ENCODE results near the gene NRXN3. TPM values are rescaled to one million over a fixed set of nuclear protein-coding genes. Genes with fewer than 3 reads are reported as not detected.

NRXN3 gene
- total RNA-seq, 2 donors from 2014 or later, result 1.6 to 1.9 TPM

DNA sequence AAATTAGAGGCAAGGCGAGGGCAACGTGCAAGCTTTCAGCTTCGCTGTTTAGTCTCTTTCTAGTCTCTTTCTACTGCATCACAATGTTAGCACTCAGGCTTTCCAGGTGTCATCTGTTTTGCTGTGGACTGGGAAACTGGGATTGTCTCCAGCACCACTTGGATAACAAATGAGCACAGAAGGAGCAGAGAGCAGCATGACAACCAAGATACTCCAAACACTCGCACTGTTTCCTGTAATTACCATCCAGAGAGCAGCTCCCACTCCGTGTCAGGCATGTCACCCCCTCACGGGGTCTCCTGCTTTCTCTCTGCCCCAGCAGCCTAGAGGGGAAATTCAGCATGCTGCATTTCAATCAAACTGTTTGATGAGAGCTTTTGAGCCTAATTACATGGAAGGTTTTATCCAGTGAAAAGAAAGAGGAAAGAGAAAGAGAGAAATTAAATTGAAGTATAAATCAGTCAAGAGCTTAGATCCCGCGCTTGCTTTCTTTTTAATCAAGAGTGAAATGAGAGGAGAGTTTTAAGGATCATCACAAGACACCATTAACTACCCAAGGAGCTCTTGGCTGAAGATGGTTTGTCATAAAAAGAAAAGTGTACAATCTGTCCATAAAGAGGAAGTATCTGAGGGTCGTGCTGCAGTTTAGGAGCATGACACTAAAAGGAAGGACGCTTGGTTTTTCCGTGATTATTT is 1123.5 kb downstream of the NRXN3 start:
- no peak for ATAC-seq
- intact Hi-C loops (cut with DNase I), result no loop called here
- DNase-seq, result no peak

DNA sequence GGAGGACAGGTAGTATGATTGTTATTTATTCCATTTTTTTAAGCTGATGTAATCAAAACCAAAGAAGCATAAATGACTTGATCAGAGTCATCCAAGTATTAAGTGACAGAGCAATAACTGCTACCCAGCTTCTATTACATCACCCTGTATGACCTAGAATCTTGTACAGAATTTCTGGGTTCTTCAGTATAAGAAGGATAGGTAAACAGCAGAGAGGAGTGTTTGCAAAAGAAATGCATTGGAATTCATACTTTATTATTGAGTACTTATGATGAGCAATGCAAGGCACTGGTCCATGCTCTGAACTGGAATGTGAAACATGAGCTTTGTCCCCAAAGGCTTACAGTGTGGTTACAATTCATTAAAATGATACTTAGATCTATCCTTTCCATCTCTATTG is 1124.3 kb downstream of the NRXN3 start:
- intact Hi-C loops (cut with DNase I), result no loop called here
- ATAC-seq, result no peak
- no peak for DNase-seq

DNA sequence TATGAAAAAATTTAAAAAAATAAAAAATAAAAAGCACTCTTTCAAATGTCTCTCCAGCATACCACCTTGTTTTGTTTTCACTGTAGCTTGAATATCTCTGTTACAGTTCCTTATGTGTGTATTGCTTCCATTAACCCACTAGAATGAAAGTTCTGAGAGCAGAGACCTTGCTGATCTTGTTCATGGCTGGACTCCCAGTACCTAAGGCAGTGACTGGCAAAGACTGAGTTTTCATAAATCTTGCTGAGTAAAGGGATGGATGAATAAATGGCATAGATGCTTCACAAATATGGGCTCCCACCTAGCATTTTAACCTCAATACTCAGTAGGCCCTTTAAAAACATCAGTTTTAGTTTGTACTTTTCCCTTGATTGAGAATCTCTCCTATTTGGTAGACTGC is 1125.2 kb downstream of the NRXN3 start:
- no peak for ATAC-seq
- intact Hi-C loops (cut with DNase I), result no loop called here
- no peak for DNase-seq

DNA sequence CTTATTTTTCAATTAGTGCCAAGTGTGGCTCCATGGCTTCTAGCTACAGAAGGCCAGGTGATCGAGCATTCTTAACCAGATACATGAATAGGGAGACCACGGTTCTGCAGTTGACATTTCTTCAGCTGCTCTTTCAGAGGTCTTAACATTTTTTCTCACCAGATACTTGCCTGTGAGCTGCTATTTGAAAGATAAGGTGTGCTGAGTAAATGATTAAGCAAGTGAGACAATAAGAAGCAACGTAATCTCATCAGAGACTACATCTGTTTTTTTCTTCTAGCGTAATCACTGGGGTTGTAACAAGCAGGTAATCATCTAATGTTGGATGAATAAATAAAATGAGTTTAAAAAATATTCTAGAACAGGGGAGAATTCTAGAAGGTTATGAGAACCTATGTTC is 1128.2 kb downstream of the NRXN3 start:
- ATAC-seq (no peak), DNase-seq (no peak)
- intact Hi-C loops (cut with DNase I), result no loop called here

DNA sequence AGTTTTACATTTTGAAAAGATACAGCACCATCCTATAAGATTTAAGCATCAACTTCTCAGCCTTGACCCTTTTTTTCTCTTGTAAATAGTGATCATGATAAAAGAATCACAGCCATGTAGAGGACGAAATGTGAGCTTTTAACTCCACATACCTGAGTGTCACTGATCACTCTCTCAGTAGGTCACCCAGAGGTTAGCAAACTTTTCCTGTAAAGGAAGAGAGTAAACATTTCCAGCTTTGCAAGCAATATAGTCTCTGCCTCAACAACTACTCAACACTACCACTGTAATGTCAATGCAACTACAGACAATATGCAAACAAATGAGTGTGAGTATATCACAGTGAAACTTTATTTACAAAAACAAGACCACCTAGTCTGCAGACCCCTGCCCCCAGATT is 1129.0 kb downstream of the NRXN3 start:
- no peak for ATAC-seq
- no peak for DNase-seq
- intact Hi-C loops (cut with DNase I), result no loop called here

DNA sequence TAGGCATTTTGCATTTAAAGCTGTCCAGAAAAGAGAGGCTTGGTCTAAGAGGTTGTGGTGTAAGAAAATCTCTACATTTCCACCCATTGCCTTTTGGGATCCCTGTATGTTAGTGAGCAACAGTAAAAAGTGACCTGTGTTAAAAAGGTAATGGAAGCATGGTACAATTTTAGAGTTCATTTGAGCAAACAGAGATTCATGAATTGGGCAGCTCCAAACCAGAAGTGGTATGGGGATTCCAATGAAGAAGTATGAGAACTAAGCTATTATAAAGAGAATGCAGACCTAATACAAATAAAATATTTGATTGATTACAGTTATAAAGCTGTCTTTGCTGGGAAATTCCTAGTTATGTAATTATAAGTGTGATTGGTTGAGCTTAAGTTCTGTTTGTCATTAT is 1134.1 kb downstream of the NRXN3 start:
- ATAC-seq, result no peak
- intact Hi-C loops (cut with DNase I), result no loop called here

DNA sequence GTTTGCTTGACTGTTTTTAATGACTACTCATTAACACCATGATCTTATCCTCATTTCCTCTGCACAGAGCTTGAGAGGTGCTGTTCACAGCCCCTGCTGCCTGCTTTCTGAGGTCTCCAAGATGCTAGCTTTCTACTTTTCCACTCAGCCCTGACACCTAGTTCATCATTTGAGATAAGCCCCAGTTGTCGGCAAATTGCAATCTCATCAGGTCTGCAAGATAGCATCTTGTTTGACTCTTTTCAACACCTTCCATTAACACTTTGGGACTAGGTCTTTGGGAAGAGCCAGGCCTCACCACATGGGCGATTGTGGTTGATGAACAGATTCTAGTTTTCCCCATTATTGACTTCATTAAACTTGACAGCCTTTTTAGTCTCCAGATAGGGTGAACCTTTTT is 1136.4 kb downstream of the NRXN3 start:
- DNase-seq (no peak), ATAC-seq (no peak)
- intact Hi-C loops (cut with DNase I), result no loop called here

More for the DNA sequence above, 1134.1 kb downstream of the NRXN3 start:
- DNase-seq, result no peak

DNA sequence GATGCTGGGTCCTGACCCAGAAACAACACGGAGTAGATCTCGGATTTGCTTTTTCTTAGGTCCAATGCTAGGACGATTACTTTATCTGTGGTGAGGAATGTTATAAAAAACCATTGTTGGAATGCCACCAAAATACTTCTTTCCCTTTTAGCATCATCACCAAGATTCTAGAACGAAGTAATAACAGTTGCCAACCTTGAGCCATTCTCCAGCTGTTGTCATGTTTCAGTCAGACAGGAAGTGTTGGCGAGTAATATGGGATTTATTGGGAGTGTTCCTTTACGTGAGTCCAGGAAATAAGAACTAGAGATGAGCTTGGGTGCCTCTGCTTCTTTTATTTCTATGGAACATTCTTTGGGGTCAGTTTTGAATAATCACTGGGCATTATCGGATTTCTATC is 1148.2 kb downstream of the NRXN3 start:
- intact Hi-C loops (cut with DNase I), result no loop called here
- DNase-seq (no peak), ATAC-seq (no peak)

DNA sequence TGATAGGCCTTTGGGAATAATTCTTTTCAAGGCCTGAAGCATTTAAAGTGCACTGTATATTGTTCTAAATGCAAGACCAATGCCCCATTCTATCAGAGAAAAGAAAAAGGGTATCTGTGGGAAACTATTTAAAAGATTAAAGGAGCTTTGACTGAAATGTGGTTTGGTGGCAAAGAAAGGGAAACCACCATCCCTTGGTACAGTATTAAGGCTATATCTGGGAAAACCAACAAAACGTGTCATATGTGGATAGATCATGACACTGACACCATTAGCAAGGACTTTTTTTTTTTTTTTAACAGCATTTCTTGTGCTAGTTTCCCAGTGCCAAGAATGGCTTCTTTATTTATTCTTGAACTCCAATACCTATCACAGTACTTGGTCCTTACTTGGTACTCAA is 1150.4 kb downstream of the NRXN3 start:
- no peak for ATAC-seq
- intact Hi-C loops (cut with DNase I), result no loop called here
- DNase-seq, result no peak

DNA sequence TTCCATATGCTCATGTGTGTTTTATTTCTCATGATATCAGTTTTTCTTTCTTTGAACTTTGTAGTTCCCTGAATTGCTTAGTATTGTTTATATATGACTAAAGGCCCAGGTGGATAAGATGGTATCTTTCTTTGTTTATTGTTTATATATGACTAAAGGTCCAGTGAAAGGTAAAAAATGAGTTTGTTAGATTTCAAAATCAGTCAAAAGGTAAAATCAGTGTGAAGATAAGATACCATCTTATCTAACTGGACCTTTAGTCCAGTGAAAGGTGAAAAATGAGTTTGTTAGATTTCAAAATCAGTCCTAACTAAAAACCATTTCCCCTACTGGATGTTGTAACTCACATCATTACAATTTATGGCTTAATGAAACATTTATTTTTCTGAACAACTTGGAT is 1150.9 kb downstream of the NRXN3 start:
- intact Hi-C loops (cut with DNase I), result no loop called here
- no peak for DNase-seq
- no peak for ATAC-seq

DNA sequence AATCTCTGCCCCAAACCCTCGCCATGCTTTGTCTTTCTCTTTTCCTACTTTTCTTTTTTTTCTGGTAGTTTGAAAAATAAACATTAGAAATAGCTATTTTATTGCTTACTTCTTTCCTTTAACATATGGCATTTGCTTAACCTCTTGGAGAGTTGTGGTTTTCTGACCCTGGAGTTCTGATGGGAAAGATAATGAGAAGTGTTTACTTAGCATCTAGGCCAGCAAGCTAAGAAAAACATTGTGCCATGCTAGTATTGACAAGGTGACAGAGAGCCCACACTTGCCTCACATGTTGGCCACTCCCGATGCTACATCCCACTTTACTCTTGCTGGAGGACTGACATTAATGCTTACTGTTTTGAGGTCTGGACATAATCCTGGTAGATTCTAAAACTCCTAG is 1154.9 kb downstream of the NRXN3 start:
- DNase-seq (no peak), ATAC-seq (no peak)
- intact Hi-C loops (cut with DNase I), result no loop called here

DNA sequence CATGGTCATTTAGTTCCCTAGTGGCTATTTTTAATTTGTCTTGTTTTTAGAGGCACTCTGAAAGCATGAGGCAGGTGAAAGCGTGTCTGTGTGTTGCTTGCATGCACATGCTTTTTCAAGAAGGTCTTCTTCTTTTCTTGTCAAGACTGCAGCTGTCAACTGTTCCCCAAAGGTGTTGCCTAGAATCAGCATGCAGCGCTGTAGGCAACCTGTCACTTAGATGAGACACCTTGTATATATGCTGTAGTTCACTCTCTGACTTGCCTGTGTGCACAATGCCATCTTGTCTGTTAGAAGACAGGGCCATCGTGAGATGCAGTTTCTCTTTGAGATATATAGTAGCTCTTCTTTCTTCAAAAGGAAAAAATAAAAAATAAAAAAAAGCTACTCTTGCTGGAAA is 1155.4 kb downstream of the NRXN3 start:
- intact Hi-C loops (cut with DNase I), result no loop called here
- ATAC-seq (no peak), DNase-seq (no peak)

DNA sequence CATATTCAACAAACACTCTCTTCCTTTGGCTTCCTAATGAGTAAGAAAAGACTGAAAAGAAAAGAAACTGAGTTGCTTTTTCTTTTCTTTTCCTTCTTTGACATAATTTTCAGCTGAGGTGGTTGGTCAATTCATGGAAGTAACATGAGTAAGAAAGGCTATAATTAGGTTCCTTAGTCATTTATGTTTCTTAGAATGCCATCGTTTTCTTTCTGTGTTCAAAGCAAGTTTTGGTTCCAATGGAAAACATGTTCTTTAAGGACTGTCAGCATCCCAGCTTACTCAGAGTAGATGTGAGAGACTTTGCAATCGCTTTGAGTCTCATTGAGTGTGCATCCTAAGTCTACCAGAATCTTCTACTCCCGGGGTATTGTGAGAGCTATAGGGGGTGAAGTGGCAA is 1158.7 kb downstream of the NRXN3 start:
- intact Hi-C loops (cut with DNase I), result no loop called here
- ATAC-seq (no peak), DNase-seq (no peak)

DNA sequence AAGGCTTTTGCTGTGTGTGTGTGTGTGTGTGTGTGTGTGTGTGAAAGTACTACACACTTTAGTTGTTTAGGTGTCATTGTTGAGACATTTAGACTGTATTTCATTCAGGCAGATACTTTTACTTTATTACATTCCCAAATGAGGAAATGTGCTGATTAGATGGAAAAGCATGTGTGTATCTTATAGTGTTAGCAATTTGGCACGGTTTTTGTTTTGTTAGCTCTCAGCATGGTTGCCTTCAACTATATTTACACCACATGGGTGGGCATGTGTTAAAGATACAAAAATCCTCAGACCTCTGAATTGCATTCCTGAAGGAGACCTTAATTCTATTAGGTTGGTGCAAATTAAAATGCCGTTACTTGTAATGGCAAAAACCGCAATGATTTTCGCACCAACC is 1161.7 kb downstream of the NRXN3 start:
- intact Hi-C loops (cut with DNase I), result no loop called here
- no peak for ATAC-seq

DNA sequence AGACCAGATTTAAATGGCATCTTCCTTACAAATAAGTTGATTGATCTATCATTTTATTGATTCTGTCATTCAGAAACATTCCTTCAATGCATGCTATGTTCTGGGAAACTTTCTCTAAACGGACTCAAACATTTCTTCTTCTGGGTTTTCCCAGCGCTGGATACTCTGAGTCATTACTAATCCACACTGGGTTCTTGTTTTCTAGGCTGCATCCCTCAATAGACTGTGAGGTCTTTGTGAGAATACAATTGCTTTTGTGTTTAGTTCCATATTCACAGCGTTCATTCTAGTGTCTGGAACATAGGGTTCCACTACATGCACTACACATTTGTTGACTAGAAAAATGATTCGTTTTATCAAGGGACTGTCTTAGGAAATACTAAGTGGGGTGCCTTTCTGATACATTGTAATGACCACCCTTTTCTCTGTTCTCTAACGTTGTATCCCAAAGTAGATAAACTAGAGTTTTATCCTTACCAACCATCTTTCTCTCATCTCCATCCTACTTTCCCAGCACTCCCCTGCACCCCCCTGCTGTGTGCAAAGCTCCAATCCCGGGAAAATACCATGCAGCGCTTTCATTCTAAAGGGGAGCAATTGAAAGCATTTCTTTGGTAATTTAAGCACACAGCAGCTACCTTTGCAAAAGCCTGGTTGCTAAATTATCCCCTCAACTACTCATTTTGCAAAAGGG is 1162.5 kb downstream of the NRXN3 start:
- DNase-seq (no peak), ATAC-seq (no peak)
- intact Hi-C loops (cut with DNase I), result no loop called here

More for the DNA sequence above, 1161.7 kb downstream of the NRXN3 start:
- no peak for DNase-seq

DNA sequence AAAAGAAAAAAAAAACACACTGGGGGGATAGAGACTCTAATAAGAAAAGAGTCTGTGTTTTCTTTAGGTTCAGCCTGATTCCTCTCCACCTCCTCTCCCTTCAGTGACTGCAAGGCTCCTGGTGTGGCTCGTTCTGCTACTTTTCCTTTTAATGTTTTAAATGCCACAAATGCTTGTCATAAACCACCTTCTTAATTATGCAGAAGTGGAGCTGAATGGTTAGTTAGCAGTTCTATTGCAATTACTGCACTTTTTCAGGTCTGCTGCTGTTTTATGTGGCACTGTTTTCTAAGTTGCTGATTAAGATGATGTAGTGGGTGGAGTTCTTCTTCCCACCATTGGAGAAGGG is 1163.0 kb downstream of the NRXN3 start:
- intact Hi-C loops (cut with DNase I), result no loop called here
- DNase-seq, result no peak
- ATAC-seq, result no peak

DNA sequence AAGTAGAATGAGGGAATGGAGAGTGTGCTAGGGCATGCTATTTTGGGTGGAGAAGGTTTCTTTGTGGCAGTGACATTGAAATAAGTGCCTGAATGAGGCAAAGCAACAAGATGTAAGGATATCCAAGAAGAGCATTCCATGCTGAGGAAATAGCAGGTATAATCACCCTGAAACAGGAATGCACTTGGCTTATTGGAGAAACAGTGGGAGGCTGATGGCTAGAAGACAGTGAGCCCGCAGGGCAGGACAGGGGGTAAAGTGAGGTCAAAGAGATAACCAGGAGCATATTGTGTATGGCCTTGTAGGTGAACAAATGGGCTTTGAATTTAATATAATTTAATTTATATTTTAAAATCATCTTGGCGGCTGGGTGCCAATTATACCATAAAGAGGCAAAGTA is 1164.1 kb downstream of the NRXN3 start:
- ATAC-seq, result no peak
- DNase-seq, result no peak
- intact Hi-C loops (cut with DNase I), result no loop called here

DNA sequence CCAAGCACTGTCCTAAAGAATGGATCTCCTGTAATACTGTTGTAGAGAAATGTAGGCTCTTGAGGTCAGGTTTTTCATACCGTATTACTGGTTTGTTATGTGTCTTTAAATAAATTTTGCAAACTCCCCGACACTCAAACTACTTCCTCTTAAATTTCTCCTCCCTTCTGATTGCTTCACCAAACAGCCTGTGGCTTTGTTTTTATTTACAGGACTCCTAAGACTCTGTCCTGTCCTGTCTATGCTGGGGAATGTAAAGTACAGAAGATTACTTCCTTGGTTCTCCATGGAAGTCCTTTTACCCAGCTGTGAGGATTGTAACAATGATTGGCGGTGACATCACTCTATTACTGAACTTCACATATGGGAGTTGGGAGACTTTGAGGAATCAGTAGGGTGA is 1167.6 kb downstream of the NRXN3 start:
- intact Hi-C loops (cut with DNase I), result no loop called here
- DNase-seq (no peak), ATAC-seq (no peak)

DNA sequence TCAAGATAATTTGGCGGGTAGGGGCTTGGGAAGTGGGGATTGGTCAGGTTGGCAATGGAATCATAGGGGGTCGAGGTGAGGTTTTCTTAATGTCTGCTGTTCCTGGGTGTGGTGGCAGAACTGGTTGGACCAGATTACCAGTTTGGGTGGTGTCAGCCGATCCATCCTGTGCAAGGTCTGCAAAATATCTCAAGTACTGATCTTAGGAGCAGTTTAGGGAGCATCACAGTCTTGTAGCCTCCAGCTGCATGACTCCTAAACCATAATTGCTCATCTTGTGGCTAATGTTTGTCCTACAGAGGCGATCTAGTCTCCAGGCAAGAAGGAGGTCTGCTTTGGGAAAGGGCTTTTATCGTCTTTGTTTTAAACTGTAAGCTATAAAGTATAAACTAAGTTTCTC is 1172.8 kb downstream of the NRXN3 start:
- ATAC-seq (no peak), DNase-seq (no peak)
- intact Hi-C loops (cut with DNase I), result no loop called here

DNA sequence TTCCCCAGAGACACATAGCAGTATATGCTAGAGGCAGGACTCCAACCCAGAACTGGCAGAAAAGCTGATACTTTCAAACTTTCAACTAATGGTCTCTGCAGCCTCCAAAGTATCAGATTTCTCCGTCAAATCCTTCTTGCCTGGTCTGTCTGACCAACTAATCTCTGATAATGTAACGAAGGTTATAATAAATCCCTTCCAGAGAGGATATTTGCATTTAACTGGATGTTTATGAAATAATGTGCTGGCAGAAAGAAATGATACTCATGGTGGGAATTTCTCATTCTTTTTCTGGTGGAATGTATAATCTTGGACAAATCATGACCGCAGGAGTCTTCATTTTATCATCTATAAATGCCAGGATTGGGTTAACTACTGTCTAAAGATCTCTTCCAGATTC is 1180.8 kb downstream of the NRXN3 start:
- ATAC-seq (no peak), DNase-seq (no peak)
- intact Hi-C loops (cut with DNase I), result no loop called here

DNA sequence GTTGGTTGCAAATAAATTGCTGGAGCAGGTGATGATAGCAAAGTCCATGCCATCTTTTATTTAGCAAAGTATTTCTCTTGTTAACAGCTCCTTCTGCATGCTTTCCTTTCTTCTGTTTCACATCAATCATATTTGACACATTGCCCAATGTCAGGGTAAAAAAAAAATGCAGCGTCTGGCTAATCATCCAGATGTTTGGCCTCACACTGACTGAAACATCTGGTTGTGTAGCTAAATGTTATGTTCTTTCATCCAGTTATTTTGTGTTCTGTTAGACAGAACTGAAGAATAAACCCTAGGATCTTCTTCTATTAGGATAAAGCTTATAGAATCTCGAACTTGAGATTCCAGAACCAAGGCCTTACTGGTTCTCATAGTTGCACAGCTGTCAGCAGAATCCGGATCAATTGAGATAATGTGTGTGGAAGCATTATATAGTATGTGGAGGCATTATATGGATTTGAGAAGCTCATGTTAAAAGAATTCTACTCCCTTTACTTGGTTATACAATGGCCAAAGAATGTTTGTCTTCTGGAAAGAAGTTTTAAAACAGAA is 1182.0 kb downstream of the NRXN3 start:
- no peak for DNase-seq
- intact Hi-C loops (cut with DNase I), result no loop called here
- ATAC-seq, result no peak
